Keratinocyte (primary cell): ENCODE results near the gene MICAL3. TPM values are rescaled to one million over a fixed set of nuclear protein-coding genes. Genes with fewer than 3 reads are reported as not detected.

Source experiments
- DNase-seq: peaks from one replicate; pipeline ENCODE4 v3.0.0-alpha.2; 2011; ENCODE audit warnings: low read depth, missing footprints, low spot score
- FAIRE-seq: peaks from 2 replicates; lab custom pipeline; 2011; peaks lifted over from hg19 to GRCh38; lab: Jason Lieb, UNC
- H2AFZ ChIP-seq: 2 replicates; pipeline ENCODE4 v1.6.0; 2012; ENCODE audit warnings: low read length, control low read depth, inconsistent platforms; ENCODE audit not compliant: control insufficient read depth
- H3K27ac ChIP-seq: 2 replicates; pipeline ENCODE4 v1.5.1; 2011; ENCODE audit warnings: low read length; ENCODE audit not compliant: control insufficient read depth, insufficient read depth
- H3K27me3 ChIP-seq: 3 replicates; pipeline ENCODE4 v1.6.0; 2011; ENCODE audit warnings: low read length; ENCODE audit not compliant: control insufficient read depth, insufficient read depth; ENCODE audit errors: extremely low read depth
- H3K36me3 ChIP-seq, 2 experiments: 2 replicates in 1 of 2; 3 replicates in 1 of 2; pipeline ENCODE4 v1.5.1; 2011; ENCODE audit warnings: low read length in 2 of 2, mild to moderate bottlenecking in 1 of 2; ENCODE audit not compliant: control insufficient read depth in 2 of 2, insufficient read depth in 2 of 2; ENCODE audit errors: extremely low read depth in 1 of 2
- H3K4me1 ChIP-seq: 3 replicates; pipeline ENCODE4 v1.5.1; 2011; ENCODE audit warnings: low read length; ENCODE audit not compliant: control insufficient read depth, insufficient read depth; ENCODE audit errors: extremely low read depth
- H3K4me2 ChIP-seq: 3 replicates; pipeline ENCODE4 v1.6.0; 2011; ENCODE audit warnings: low read depth, low read length; ENCODE audit not compliant: control insufficient read depth, insufficient read depth; ENCODE audit errors: extremely low read depth
- H3K4me3 ChIP-seq, 3 experiments: fragments of 200-600 bp in 1 of 3; sonication (generic) in 1 of 3; 2 replicates in 2 of 3; 3 replicates in 1 of 3; pipeline ENCODE4 v1.5.1; 2011 to 2016; ENCODE audit warnings: low read length in 3 of 3, mild to moderate bottlenecking in 3 of 3, control low read depth in 2 of 3, inconsistent platforms in 1 of 3, low read depth in 1 of 3, mixed read lengths in 1 of 3, mixed run types in 1 of 3, moderate library complexity in 1 of 3; ENCODE audit not compliant: control insufficient read depth in 2 of 3, insufficient read depth in 2 of 3; ENCODE audit errors: extremely low read depth in 1 of 3
- H3K79me2 ChIP-seq: 2 replicates; pipeline ENCODE4 v1.6.0; 2012; ENCODE audit warnings: low read length; ENCODE audit not compliant: control insufficient read depth, insufficient read depth
- H3K9ac ChIP-seq: 3 replicates; pipeline ENCODE4 v1.6.0; 2011; ENCODE audit warnings: low read length; ENCODE audit not compliant: control insufficient read depth, insufficient read depth; ENCODE audit errors: extremely low read depth
- H3K9me1 ChIP-seq: 3 replicates; pipeline ENCODE4 v1.6.0; 2011; ENCODE audit warnings: low read length; ENCODE audit not compliant: control insufficient read depth, insufficient read depth; ENCODE audit errors: extremely low read depth
- H3K9me3 ChIP-seq: 2 replicates; pipeline ENCODE4 v1.5.1; 2012; ENCODE audit warnings: low read depth, low read length; ENCODE audit not compliant: control insufficient read depth
- H4K20me1 ChIP-seq: 3 replicates; pipeline ENCODE4 v1.6.0; 2011; ENCODE audit warnings: low read length; ENCODE audit not compliant: control insufficient read depth, insufficient read depth; ENCODE audit errors: extremely low read depth
- EZH2 ChIP-seq: IDR thresholded peaks from one replicate; pipeline ENCODE4 v1.6.1; 2012; ENCODE audit warnings: inconsistent platforms, mild to moderate bottlenecking, low read length, moderate library complexity
- dilution Hi-C: fragments of 300-500 bp; cut with MboI; formaldehyde crosslinking; loops from one replicate; pipeline ENCODE4 v1.7.0; 2020; ENCODE audit warnings: low sequenced_read_pairs; ENCODE audit not compliant: extremely low pct_ligation_motif_present
- polyA plus RNA-seq, 5 experiments: library from polyadenylated mRNA; depleted of rRNA in 3 of 5; stranded (reverse) in 3 of 5; stranded (forward) in 1 of 5; unstranded in 1 of 5; fragments of >200 nt; gene quantifications; 1 replicate in 1 of 5; 2 replicates in 3 of 5; 3 replicates in 1 of 5; pipeline versions ENCODE4 v1.2.1 to v1.2.3, GENCODE V29; 2011 to 2012; ENCODE audit warnings: missing spikeins in 2 of 5, low read depth in 1 of 5, low replicate concordance in 1 of 5
- TF ChIP-seq, protein P1 (sequence below), 3 experiments: IDR thresholded peaks in 1 of 3; conservative IDR thresholded peaks in 1 of 3; optimal IDR thresholded peaks in 1 of 3; 2 replicates in 2 of 3; 3 replicates in 1 of 3; pipeline versions ENCODE3 to v1.5.1; 2011; ENCODE audit warnings: low read length in 3 of 3, mild to moderate bottlenecking in 3 of 3, moderate library complexity in 2 of 3, control low read depth in 1 of 3, inconsistent platforms in 1 of 3; ENCODE audit not compliant: insufficient read depth in 2 of 3; ENCODE audit errors: extremely low read depth in 1 of 3

Gene MICAL3
- polyA plus RNA-seq, 1 donor (not counting 4 experiments of a cell fraction or from before 2014, with no cell fraction given), result 27.9 TPM

DNA sequence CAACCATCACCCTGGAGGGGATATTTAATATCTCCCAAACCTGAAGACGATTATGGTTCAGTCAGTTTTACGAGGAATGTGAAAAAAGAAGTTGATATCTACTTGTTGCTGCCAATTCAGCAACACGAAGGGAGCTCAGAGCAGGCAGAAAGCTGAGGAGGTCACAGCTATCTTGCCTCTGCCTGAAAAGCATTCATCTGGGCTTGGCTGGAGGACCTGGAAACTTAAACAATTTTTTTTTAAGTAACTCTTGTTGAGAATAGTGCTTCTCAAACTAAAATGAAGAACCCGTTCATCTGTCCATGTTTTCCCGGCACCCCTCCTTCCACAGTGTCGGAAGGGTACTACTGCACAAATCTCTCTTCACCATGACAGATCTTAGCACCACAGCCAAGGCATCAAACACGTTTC lies 98.9 kb downstream of the MICAL3 start:
- no peaks in the 10 kb centered on the region for H3K9me3 ChIP-seq
- no peak overlapping the region for H3K4me3 ChIP-seq
- dilution Hi-C loops, result no loop called here
- H3K9me1 ChIP-seq, result peaks cover 12% of the 10 kb centered on the region
- H3K36me3 ChIP-seq, result peaks cover 0 to 2% of the 10 kb centered on the region in 2 experiments
- no peak overlapping the region for H3K9ac ChIP-seq
- TF ChIP-seq, protein P1, sequence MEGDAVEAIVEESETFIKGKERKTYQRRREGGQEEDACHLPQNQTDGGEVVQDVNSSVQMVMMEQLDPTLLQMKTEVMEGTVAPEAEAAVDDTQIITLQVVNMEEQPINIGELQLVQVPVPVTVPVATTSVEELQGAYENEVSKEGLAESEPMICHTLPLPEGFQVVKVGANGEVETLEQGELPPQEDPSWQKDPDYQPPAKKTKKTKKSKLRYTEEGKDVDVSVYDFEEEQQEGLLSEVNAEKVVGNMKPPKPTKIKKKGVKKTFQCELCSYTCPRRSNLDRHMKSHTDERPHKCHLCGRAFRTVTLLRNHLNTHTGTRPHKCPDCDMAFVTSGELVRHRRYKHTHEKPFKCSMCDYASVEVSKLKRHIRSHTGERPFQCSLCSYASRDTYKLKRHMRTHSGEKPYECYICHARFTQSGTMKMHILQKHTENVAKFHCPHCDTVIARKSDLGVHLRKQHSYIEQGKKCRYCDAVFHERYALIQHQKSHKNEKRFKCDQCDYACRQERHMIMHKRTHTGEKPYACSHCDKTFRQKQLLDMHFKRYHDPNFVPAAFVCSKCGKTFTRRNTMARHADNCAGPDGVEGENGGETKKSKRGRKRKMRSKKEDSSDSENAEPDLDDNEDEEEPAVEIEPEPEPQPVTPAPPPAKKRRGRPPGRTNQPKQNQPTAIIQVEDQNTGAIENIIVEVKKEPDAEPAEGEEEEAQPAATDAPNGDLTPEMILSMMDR (optimal IDR thresholded peaks at IDR 0.05 in 1 of 3, IDR thresholded peaks at IDR 0.05 in 1 of 3, conservative IDR thresholded peaks at IDR 0.05 in 1 of 3; ENCODE audit: extremely low read depth in 1 of 3, insufficient read depth in 2 of 3, low read length in 3 of 3), result no peak
- no peak for TF ChIP-seq EZH2
- peaks cover 61% of the 10 kb centered on the region for H4K20me1 ChIP-seq
- peaks cover 58% of the 10 kb centered on the region for H3K4me1 ChIP-seq
- peak overlapping the region; percentile 19 for H3K4me2 ChIP-seq
- H3K79me2 ChIP-seq, result peaks cover 88% of the 10 kb centered on the region
- H3K27me3 ChIP-seq, result no peaks in the 10 kb centered on the region
- FAIRE-seq, result no peak
- no peak overlapping the region for H2AFZ ChIP-seq
- no peak overlapping the region for H3K27ac ChIP-seq
- DNase-seq, result no peak

DNA sequence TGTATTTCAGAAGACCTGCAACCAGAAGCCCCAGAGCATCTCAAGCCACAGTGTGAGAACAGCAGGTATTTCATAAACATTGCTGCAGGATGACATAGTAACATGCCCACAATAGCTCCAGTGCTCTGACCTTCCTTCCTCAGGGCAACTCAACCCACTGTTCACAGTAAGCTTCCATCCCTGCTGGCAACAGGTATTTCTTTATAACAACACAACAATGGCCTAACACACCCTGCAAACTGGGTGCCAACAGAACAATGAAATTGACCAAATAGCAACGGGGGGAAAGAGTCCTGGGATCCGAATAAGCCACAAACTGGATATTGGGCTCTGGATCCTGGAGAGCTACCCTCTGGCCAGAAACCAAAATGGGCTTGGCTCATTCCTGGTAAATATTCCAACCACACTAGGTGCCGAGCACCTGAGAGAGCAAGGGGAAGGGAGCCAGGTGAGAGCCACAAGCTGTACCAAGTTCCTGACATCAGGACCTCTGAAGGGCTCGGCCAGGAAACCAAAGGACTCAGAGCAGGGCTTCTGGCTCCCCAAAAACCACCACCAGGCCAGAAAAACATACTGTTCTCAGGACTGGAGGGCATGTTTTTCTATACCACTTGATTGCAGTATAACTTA lies 99.5 kb downstream of the MICAL3 start:
- peaks cover 0 to 2% of the 10 kb centered on the region in 2 experiments for H3K36me3 ChIP-seq
- no peak overlapping the region for H3K27ac ChIP-seq
- peaks cover 12% of the 10 kb centered on the region for H3K9me1 ChIP-seq
- FAIRE-seq (no peak), DNase-seq (no peak)
- peaks cover 87% of the 10 kb centered on the region for H3K79me2 ChIP-seq
- no peak for TF ChIP-seq EZH2
- TF ChIP-seq, protein P1 (optimal IDR thresholded peaks at IDR 0.05 in 1 of 3, IDR thresholded peaks at IDR 0.05 in 1 of 3, conservative IDR thresholded peaks at IDR 0.05 in 1 of 3; ENCODE audit: extremely low read depth in 1 of 3, insufficient read depth in 2 of 3, low read length in 3 of 3), result no peak
- no peaks in the 10 kb centered on the region for H3K27me3 ChIP-seq
- H2AFZ ChIP-seq, result no peak overlapping the region
- H4K20me1 ChIP-seq, result peaks cover 64% of the 10 kb centered on the region
- H3K4me3 ChIP-seq, result no peak overlapping the region
- peaks cover 61% of the 10 kb centered on the region for H3K4me1 ChIP-seq
- dilution Hi-C loops, result no loop called here
- H3K9me3 ChIP-seq, result no peaks in the 10 kb centered on the region
- no peak overlapping the region for H3K9ac ChIP-seq
- H3K4me2 ChIP-seq, result peak overlapping the region; percentile 19
